MG63 (cell line): ENCODE data around the gene SLC25A11. TPM values are rescaled to one million over a fixed set of nuclear protein-coding genes. Genes with fewer than 3 reads are reported as not detected.

ENCODE experiments used
- DNase-seq: peaks from one replicate; pipeline ENCODE4 v3.0.0-alpha.2; 2020
- H3K27me3 ChIP-seq: fragments of 250-450 bp; sonication (Bioruptor Pico); 2 replicates; pipeline ENCODE4 v1.5.1; 2020; ENCODE audit warnings: mild to moderate bottlenecking, moderate library complexity
- H3K36me3 ChIP-seq: fragments of 250-450 bp; sonication (Bioruptor Pico); 2 replicates; pipeline ENCODE4 v1.5.1; 2020; ENCODE audit warnings: mild to moderate bottlenecking, moderate library complexity
- H3K4me3 ChIP-seq: fragments of 250-450 bp; sonication (Bioruptor Pico); 2 replicates; pipeline ENCODE4 v1.5.1; 2020; ENCODE audit warnings: mild to moderate bottlenecking, moderate library complexity
- H3K9me3 ChIP-seq: fragments of 250-450 bp; sonication (Bioruptor Pico); 2 replicates; pipeline ENCODE4 v1.5.1; 2020; ENCODE audit warnings: mild to moderate bottlenecking, moderate library complexity
- total RNA-seq: library from RNA; depleted of rRNA; stranded (reverse); fragments of >200 nt; shearing (Covaris generic); gene quantifications from 2 replicates; pipeline ENCODE4 v1.2.3, GENCODE V29; 2014; ENCODE audit warnings: low replicate concordance

Gene SLC25A11
- total RNA-seq, 1 experiment from 2014 or later = 87.3 TPM

DNA sequence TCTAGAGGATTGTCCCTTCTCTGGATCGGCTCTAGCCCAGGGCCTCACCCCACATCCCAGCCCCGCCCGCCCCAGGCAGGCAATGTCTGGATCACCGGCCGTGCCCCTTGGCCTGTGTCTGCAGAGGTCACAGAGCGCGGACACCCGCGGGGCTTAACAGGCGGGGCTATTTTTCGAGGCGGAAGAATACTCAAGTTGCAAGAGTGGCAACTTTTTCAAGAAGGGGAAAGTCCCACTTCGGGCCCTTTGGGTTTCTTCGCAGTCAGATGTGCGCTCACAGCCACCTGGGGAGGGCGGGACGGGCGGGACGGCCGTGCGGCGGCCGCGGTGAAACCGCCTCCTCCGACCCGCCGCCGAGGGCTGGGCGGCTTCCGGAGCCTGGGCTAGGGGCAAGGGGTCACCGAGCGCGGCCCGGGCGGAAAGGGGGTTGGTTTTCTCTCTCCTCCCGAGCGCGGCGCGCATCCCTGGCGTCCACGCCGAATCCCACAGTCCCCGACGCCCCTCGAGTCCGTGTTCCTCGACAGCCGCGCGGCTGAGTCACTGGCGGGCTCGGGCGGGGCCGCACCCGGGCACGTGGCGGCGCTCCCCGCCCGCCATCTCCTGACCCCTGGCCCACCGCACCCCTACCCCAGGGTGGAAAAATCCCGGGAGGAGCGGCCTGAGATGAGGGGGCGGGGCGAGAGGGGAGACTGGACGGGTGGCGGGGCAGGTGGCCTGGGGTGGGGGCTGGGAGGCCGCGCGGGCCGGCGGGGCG lies 9.7 kb upstream of the SLC25A11 start:
- no peaks in the 10 kb centered on the region for H3K9me3 ChIP-seq
- DNase-seq = peak; percentile 83
- peak overlapping the region; percentile 89 for H3K4me3 ChIP-seq
- peaks cover 35% of the 10 kb centered on the region for H3K36me3 ChIP-seq
- H3K27me3 ChIP-seq = no peaks in the 10 kb centered on the region

DNA sequence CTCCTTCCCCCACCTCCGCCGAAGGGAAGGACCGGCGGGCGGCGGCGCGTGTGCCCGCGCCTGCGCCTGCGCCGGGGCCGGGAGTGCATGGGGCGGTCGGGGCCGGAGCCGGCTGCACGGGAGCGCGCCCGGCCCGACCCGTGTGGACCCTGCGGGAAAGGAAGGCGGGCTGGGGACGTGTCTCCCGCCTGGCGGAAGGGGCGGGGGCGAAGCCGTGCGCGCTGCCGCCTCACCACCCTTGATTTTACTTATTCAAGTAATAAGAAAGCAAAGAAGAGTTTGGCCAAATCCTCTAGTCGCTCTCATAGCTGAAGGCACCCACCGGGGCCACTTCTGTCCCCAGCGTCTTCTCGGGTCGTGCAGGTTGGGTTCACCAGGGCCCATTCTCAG lies 9.1 kb upstream of the SLC25A11 start:
- peak; percentile 83 for DNase-seq
- Histone ChIP-seq H3K36me3 (peaks cover 41% of the 10 kb centered on the region), H3K27me3 (no peaks in the 10 kb centered on the region)

DNA sequence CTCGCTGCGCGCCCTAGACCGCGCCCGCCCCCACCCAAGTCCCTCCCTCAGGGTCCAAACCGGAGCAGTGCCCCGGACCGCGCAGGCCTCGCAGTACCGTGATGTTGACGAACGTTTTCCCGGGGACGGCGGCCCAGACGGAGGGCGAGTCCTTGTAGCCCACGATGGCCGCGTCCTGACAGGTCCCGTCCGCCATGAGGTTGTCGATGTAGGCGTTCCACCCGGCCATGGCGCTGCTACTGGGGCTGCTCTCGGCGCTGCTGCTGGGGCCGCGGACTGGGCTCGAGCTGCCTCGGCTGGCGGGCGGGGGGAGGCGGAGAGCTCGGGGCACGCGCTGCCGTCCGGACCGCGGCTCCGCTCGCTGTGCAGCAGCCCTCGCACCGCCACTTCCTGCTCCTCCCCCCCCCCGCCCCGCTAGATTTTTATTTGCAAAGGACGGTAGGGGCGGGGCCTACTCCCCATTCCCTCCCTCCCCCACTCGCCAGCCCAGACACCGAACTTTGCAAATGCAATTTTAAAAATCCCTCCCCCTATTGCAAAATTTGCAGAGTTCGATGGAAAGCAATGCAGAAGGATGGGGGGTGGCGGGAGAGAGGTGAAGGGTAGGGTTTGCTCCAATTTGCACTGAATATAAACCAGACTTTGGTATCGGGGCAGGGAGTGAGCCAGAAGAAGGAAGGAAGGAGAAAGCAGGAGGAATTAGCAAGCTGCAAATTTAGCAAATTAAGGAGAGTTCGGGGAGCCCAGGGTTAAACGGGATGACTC lies 8.5 kb upstream of the SLC25A11 start, which contains the start of gene PFN1:
Gene PFN1 (minus strand): TSS at position 365 of the 765 bp plus-strand sequence. CDS start 136 bp downstream, at position 229.
- peak; percentile 85 for DNase-seq
- peak within 1 kb of the TSS; percentile 89 for H3K4me3 ChIP-seq
- peaks cover 47% of the 10 kb centered on the region for H3K36me3 ChIP-seq
- H3K9me3 ChIP-seq = no peaks in the 10 kb centered on the region
- no peaks in the 10 kb centered on the region for H3K27me3 ChIP-seq

More for the DNA sequence above, 9.1 kb upstream of the SLC25A11 start:
- H3K4me3 ChIP-seq = peak overlapping the region; percentile 89
- no peaks in the 10 kb centered on the region for H3K9me3 ChIP-seq

DNA sequence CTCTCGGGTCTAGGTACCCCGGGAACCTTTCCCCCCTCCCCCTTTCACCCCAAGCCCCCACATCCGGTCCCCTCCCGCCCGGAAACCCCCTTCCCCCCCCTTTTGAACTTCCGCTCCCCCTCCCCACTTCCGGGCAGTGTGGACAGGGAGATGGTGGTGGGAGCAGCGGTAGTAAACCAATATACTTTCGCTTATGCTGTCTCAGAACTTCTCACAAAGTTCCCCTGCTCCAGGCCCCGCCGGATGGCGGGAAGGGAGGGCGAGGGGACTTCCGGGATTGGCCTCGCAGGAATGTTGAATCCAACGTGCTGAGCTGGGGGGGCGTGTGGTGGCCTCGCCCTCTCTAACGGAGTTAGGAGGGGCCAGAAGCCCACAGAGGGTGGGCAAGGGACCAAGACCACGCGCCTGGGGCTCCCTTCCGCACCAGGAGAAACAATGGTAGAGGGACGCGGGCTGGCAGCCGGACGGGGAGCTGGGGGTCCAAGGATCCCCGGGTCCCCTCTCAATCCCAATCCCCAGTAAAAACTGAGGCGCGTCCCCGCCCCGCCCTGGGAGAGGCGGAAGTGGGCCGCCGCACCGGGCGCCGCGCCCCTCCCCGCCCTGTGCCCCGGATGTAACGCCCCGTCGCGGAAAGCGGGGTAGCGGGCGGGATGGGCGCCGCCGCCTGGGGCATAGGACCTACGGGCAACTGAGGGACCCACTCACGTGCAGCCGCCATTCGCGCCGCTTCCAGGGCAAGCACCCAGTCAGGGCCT lies 7.7 kb upstream of the SLC25A11 start:
- H3K36me3 ChIP-seq = peaks cover 51% of the 10 kb centered on the region
- H3K4me3 ChIP-seq = peak overlapping the region; percentile 89
- DNase-seq = peak; percentile 55
- no peaks in the 10 kb centered on the region for H3K9me3 ChIP-seq
- no peaks in the 10 kb centered on the region for H3K27me3 ChIP-seq

DNA sequence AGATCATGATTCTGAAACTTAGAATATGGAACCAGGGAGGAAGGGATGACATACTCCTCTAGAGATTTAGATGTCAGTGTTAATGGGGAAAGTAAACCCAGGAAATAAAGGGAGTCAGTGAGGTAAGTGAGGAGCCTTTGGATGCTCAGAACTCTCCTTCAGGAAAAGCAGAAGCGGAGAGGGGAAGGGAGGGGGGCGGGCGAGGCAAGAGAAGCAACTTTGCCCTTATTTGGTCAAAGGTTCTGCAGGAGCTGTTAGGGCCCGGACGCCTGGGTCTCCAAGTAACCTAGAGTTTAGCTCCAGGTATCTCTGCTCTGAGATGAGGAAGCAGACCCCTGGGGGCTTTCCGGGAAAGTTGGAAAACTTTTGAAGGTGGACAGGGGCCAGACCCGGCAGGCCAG lies 7.2 kb upstream of the SLC25A11 start:
- Histone ChIP-seq H3K9me3 (no peaks in the 10 kb centered on the region), H3K4me3 (peak overlapping the region; percentile 89), H3K27me3 (no peaks in the 10 kb centered on the region), H3K36me3 (peaks cover 51% of the 10 kb centered on the region)
- DNase-seq = no peak

DNA sequence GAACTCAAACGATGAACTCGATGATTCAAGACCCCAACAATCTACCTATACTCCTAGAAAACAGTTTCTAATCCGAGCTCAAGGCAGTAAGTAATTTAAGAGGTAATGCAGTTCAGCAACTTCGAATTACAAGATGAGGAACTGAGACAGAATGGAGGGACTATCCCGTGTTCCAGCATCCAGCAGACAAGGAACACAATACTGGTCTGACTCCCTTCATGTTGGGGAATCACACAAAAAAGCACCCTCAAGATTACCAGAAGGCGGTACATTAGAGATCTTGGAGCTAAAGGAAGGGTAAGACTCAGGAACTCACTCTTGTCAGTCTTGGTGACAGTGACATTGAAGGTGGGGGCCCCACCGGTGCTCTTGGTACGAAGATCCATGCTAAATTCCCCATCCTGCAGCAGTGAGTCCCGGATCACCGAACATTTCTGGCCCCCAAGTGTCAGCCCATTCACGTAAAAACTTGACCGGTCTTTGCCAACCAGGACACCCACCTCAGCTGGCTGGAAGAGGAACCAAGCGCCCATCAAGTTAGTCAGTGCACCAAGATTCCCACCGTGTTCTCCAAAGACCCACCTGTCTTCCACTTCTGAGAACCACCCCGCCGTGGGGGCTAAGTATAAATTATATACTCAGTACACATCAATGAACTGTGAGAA lies 6.6 kb upstream of the SLC25A11 start:
- DNase-seq = no peak
- Histone ChIP-seq H3K4me3 (peak overlapping the region; percentile 89), H3K36me3 (peaks cover 54% of the 10 kb centered on the region), H3K27me3 (no peaks in the 10 kb centered on the region), H3K9me3 (no peaks in the 10 kb centered on the region)

DNA sequence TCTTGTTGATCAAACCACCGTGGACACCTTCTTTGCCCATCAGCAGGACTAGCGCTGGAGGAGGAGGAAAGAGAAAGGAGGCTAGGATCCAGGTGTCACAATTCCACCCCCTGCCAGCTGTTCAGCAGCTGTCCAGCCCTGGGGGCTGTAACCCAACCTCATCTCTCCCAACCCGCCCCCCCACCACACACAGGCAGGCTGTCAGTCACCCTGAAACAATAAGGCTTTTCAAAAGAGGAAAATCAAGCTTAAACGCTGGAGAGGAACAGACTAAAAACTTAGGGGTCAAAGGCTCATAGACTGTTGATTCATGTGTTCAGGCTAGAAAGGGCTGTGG lies 6.1 kb upstream of the SLC25A11 start:
- H3K4me3 ChIP-seq = peak overlapping the region; percentile 89
- H3K27me3 ChIP-seq = no peaks in the 10 kb centered on the region
- no peaks in the 10 kb centered on the region for H3K9me3 ChIP-seq
- no peak for DNase-seq
- H3K36me3 ChIP-seq = peaks cover 54% of the 10 kb centered on the region

DNA sequence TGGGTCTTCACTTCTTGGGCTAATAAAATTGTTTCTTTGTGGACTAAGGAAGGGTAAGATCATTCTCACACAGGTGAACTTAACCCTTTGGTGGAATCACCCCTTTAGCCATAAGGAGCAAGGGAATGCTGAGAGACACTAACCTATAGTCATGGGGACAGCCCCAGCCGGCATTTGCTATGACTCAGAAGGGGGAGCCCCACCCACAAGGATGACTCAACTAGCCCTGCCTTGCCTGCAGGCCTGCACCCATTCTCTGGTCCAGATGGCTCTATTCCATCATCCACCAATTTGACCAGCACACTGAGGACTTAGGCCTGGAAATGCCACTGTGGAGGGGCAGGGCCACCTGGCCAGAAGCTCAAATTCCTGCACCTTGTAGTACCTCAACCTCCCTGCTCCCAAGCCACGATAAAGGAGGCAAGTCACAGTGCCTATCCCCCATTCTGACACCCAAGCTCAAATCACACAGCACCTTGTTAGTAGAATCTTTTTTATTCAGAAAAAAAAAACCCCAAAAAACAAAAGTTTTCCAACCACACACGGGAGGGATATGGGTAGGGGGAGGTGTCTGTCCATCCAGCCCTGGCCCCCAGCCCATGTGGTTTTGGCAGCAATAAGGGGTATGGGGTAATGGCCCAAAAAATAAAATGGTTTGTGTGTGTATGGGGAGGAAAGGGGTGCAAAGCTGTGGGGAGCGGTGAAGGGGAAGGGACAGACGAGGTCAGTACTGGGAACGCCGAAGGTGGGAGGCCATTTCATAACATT lies 5.5 kb upstream of the SLC25A11 start:
- H3K27me3 ChIP-seq = no peaks in the 10 kb centered on the region
- H3K36me3 ChIP-seq = peaks cover 54% of the 10 kb centered on the region
- peak overlapping the region; percentile 89 for H3K4me3 ChIP-seq
- peak; percentile 91 for DNase-seq
- no peaks in the 10 kb centered on the region for H3K9me3 ChIP-seq

DNA sequence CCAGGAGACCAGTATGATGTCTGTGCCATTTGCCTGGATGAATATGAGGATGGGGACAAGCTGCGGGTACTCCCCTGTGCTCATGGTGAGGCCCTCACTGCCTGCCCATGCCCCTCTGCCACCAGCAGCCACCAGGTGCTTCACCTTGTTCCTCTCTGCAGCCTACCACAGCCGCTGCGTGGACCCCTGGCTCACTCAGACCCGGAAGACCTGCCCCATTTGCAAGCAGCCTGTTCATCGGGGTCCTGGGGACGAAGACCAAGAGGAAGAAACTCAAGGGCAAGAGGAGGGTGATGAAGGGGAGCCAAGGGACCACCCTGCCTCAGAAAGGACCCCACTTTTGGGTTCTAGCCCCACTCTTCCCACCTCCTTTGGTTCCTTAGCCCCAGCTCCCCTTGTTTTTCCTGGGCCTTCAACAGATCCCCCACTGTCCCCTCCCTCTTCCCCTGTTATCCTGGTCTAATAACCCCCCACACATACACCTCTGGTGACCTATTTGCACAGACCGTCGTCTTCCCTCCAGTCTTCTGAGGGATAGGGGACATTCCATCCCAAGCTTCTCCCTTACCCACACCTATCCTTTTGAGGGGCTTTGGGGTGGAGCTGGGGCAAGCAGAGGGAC lies 4.8 kb upstream of the SLC25A11 start:
- no peak for DNase-seq
- no peaks in the 10 kb centered on the region for H3K27me3 ChIP-seq
- H3K4me3 ChIP-seq = no peak overlapping the region
- peaks cover 54% of the 10 kb centered on the region for H3K36me3 ChIP-seq
- no peaks in the 10 kb centered on the region for H3K9me3 ChIP-seq

DNA sequence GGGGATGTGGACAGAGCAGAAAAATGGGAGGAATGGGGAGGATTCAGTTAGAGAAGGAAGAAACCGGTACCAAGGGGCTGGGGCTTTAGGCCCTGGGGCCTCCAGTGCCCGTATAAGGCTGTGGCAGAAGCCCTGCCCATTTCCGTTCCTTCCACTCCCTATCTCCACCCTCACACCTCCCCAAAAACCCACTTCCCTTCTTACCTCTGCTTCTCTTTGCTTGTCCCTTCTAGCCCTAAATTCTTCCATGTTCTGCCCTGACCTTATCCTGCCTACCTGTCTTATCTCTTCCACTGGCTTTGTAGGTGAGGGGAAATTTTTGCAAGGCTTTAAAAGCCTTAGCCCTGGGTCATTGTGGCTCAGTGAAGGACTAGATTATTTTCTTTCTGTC lies 4.3 kb upstream of the SLC25A11 start:
- H3K36me3 ChIP-seq = peaks cover 54% of the 10 kb centered on the region
- no peaks in the 10 kb centered on the region for H3K27me3 ChIP-seq
- H3K4me3 ChIP-seq = no peak overlapping the region
- H3K9me3 ChIP-seq = no peaks in the 10 kb centered on the region
- DNase-seq = no peak

DNA sequence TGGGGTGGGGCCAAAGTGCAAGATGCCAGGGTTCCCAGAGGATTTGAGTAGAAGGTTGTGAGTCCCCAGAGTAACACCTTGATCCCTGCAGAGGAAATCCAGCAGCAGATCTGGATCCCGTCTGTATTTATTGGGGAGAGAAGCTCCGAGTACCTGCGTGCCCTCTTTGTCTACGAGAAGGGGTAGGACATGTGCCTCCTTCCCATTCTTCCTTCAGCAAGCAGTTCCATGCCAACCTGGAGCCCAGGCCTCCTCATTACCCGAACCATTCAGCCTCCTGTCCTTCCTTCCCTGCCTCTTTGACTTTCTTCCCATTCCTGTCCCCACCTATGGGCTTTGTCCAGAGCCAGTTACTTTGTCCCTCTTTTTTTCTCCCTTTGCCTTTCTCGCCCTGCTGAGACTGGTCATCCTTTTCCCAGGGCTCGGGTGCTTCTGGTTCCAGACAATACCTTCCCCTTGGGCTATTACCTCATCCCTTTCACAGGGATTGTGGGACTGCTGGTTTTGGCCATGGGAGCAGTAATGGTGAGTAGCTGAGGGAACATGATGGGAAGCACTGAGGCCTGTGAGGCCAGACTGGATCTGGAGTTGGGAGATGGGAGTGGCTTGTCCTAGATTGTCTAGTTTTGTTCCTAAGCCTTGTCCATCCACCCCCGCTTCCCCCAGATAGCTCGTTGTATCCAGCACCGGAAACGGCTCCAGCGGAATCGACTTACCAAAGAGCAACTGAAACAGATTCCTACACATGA lies 3.1 kb upstream of the SLC25A11 start:
- Histone ChIP-seq H3K9me3 (no peaks in the 10 kb centered on the region), H3K4me3 (no peak overlapping the region), H3K27me3 (no peaks in the 10 kb centered on the region), H3K36me3 (peaks cover 51% of the 10 kb centered on the region)
- DNase-seq = no peak

DNA sequence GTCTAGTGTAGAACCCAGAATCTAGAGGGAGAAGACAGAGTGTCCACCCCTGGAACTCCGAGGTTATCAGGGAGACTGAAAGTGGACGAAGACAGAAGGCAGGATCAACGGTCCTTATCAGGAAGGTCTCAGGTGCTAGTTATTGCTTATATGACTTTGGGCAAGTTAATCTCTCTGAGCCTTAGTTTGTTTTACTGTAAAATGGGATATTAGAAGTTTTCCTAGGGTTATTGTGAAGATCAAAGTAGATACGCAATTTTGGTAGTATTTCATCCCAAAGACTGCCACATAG lies 1.4 kb upstream of the SLC25A11 start:
- H3K9me3 ChIP-seq = no peaks in the 10 kb centered on the region
- peak overlapping the region; percentile 70 for H3K4me3 ChIP-seq
- peaks cover 40% of the 10 kb centered on the region for H3K36me3 ChIP-seq
- H3K27me3 ChIP-seq = no peaks in the 10 kb centered on the region
- DNase-seq = no peak

DNA sequence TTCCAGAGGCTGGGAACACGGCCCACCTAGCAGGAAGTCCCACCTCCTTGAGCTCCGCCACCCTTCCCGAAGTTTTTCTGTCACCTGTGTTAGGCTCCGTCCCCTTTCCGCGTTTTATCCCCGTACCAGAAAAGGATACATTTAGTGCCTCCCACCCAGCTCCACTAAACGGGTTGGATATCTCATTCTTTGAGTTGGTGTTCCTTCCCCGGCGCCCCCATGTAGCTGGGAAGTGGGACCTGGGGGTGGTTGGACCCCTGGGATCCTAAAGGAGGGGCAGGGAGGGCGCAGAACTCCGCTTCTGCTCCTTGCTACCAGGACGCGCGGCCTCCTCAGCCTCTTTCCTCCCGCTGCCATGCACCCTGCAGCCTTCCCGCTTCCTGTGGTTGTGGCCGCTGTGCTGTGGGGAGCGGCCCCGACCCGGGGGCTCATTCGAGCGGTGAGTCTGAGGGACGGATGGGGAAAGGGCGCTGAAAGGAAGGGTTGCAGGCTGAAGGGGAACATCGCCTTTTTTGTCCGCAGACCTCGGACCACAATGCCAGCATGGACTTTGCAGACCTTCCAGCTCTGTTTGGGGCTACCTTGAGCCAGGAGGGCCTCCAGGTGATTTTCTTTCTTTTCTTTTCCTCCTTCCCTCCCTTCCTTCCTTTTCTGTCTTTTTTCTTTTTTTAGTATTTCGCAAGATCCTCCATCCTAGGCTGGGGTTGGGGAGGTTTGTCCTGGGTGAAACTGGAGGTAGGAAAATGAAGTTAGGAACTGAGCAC lies 891 bp upstream of the SLC25A11 start:
- Histone ChIP-seq H3K36me3 (peaks cover 35% of the 10 kb centered on the region), H3K9me3 (no peaks in the 10 kb centered on the region), H3K27me3 (no peaks in the 10 kb centered on the region), H3K4me3 (peak overlapping the region; percentile 70)
- DNase-seq = no peak

DNA sequence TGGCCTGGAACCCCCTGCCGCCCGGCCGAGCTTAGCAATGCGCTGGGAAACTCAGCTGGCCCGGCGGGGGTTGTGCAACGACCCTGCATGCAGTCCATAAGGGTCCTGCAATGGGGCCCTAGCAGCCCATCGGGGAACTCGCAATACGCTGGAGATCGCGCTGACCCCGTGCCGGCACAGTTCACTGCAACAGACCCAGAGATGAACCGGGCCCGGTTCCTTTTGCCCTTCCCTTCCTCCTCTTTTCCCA lies 375 bp downstream of the SLC25A11 start:
- Histone ChIP-seq H3K4me3 (peak overlapping the region; percentile 70), H3K36me3 (peaks cover 22% of the 10 kb centered on the region), H3K27me3 (no peaks in the 10 kb centered on the region), H3K9me3 (no peaks in the 10 kb centered on the region)
- DNase-seq = no peak
